Activated CD4-positive, alpha-beta T cell treated with anti-CD3 and anti-CD28 coated beads, Interleukin-2, amount 50 U/mL, for 16 hours (primary cell): ENCODE data around the gene SUPT4H1.
"Not testable (repeated sequence)": the region's sequence is repeated elsewhere in the genome, so short reads cannot be mapped to it uniquely, and the experiment has no call there.

Source experiments
- DNase-seq: peaks from one replicate; pipeline ENCODE4 v3.0.0-alpha.2; 2020

SUPT4H1 gene

DNA sequence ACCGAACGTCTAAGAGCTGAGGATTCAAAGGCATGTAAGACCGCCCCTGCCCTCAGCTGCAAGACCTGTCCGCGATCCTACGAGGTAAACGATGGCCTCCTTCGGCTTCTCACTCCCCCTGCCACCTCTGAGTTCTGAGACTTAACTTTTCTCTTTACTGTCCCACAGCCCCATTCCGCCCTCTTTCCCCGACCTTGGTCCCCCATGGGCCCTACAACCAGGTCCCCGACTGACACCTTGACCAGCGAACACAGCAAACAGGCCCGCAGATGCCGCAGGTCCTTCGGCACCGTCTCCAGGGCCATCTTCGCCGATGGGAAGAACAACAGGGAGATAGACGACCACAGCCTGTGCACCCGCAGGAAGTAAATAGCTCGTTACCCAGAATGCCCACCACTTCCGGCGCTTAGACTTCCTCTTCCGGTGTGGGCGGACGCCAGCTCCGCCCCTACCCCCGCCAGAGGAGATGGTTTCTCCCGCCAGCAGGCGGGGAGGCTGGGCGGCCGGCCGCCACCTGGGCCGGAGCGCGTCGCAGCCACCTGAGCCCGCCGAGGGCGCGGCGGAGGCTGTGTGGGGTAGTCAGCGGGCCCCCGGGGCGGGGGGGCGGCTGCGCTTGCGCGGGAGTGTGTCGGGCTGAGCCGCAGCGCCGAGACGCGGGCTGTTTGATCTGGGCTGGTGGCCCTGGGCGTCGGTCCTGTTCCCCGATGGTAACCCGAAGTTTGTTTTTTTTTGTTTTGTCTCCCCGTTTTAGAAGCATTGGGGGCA lies at the start of gene SUPT4H1:
SUPT4H1 (minus strand) TSS at position 371 of the 765 bp plus-strand sequence; CDS start at position 305, 66 bp downstream.
- peak; percentile 96 for DNase-seq

DNA sequence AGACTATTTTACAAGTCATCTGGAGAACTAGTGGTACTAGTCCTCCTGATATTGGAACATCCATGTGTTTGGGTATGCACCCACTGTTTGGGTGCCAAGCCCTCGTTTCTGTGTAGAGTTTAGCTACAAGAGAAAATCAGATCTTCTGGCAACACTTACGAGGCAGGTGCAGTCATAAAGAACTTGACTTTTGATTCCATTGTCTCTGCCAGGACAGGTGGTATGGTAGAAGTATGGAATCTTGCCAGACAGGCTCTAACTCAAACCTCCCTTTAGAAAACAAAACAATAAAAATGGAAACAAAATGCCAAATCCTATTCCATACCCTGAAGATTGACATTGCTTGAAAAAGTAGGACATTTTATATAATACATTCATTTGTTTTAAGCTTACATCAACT lies 49.3 kb upstream of the SUPT4H1 start:
- DNase-seq = no peak

DNA sequence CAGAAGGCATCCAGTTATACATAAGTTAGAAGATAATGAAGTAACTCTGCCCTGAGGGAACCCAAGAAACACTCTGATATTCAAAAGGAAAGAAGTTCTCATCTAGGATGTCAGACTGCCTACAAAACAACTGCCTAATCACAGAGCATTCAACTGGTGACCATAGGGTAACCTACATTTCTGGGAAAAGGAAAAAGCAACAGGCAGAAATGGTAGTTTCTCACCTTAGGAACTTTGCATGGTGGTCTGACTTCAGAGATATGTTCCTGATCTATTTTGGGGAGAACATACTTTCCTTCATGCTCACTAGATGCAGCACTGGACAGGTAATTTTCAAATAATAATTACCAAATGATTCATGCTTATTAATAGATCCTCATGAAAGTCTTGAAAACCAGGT lies 48.8 kb upstream of the SUPT4H1 start:
- no peak for DNase-seq

DNA sequence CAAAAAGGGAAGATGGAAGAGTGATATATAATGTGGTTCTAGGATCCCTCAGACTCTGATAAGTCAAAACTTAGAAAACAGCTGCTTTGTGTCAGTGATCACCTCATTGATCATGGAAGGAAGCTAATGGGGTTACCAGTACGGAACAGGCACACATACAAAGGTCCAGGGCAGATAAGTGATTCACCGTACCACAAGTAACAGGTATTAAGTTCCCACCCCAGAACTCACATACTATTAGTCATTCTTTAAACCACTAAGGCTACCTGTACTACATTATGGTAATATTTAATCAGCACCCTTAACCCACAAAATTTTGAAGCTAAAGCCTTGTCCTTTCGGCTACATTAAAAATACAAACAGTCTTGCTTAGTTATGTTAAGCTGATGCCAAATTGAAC lies 48.0 kb upstream of the SUPT4H1 start:
- no peak for DNase-seq

DNA sequence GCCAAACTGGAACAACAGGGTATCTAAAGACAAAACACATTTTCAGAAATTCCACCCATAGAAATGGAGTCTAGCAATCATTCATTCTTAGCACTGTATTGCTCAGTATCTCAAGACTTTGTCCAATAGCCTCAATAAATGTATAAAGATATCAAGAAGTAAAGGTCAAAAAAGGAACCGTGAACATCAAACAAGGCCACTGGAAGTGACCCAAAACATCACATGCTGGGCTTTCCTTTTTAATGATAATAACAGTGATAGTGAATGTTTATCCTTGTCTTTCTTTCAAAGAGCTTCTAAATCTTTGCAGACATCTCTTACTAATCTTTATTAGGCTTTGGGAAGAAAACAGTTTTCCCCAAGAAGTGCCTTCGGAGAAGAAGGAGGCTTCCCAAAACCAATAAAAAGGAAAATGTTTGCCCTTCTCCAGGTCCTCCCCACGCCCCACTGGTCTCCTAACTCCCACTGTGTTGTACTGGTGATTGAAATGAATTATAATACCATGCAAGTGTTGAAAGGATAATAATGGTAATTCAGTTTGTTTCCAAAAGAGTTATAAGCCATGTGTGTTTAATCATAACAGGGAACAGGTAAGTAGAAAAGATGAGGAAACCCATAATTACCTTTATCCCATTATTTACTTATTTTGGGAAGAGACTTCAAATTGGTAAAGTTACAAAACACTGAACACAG lies 46.7 kb upstream of the SUPT4H1 start:
- no peak for DNase-seq

DNA sequence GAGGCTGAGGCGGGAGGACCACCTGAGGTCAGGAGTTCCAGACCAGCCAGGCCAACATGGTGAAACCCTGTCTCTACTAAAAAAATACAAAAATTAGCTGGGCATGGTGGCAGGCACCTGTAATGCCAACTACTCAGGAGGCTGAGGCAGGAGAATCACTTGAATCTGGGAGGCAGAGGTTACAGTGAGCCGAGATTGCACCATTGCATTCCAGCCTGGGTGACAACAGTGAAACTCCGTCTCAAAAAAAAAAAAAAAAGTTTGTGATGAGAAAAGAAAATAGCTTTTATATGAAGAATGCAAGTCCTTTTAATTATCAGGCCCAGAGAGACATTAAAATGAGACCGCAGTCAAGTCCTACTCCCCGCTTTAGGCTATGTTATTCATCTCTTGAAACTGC lies 45.4 kb upstream of the SUPT4H1 start:
- not testable (repeated sequence) for DNase-seq

DNA sequence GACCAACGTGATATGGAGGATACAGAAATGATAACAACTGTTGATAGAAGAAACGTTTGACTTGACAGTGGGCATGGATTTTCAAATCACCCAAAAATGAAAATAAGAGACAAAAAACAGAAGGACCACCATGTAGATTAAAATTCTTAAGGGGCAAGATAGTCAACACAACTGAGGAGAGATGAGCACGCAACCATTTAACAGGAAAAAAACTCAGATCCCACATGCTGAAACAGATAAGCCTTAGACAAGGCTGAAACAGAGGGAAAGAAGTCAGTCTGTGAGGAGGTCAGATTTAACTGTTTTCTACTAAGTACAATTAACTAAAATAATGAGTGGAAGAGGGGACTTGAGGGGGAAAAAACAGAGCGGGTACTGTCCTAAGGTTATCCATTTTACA lies 44.2 kb upstream of the SUPT4H1 start:
- no peak for DNase-seq

DNA sequence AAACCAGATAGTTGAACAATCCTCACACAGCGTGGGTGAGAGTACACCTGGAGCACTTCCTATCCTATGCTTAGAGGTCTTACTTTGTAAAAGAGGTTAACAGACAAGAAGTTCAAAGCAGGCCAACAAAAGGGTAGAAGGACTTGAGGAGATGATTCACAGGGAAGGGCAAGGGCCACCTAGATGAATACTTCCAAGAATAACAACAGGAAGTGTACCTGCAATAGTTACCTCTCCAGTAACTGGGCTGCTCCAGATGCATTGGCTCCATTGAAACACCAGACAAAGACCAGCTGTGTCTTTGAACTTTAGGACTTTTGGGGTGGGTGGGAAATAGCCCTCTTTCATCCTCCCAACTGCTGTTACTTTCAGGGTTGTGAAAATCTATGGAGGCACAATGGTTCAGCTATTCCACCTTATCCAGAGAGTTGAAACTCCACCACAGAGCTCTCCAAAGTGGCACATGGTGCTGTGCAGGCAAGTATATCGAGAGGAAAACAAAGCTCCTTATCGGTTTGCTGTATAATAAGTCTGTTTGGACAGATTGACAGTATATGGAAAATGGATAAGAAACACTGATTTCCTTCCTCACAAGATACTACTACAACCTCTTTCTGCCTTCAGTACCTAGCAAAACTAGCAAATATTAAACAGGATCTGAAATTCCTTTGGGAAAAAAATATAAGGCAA lies 42.7 kb upstream of the SUPT4H1 start:
- no peak for DNase-seq

DNA sequence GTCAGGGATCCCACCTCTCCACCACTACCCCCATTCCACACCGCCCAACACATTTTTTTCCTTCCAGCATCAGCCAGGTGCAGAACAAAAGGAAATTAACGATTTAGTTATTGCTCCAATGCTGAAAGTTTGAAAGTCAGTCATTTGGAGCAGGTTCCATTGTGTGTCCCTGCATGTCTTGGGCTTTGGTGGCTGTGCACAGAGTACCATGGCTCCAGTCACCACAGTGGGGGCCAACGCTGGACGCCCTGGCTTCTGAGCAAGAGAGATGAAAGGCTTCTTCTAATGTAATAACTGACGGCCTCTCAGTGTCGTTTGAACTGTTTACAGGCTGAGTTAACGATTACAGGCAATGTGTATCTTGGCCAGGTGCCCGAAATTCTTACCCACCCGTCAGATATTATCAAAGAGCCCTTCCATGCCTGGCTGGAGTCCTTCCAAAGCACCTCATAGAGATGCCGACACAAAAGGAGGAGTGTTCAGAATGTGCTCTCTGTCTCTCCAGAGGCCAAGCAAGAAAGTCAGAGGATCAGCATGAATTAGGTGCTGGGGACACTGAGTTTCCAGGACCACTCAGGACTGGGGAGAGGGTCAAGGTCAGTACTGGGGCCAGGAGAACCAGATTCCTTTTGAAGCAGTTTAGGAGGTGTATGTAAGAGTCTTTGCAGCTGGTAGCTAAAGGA lies 39.4 kb upstream of the SUPT4H1 start:
- no peak for DNase-seq

DNA sequence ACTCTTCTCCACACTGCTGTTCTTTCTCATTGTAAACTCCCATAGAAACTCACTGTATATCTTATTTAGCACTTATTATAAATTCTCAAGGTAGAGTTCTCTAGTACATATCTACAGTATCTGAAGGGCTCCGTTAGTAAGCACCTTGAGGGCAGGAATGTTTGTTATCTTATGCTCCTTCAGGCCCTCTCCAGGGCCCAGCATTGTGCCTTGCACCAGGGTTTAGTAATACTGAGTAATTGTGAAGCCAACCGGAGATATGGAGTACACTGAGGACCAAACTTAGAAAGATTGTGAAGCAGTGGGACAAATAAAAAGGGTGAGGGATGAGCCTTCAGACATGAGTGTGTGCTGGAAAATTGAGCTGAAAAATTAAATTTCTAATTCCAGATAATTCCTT lies 38.9 kb upstream of the SUPT4H1 start:
- DNase-seq = no peak

DNA sequence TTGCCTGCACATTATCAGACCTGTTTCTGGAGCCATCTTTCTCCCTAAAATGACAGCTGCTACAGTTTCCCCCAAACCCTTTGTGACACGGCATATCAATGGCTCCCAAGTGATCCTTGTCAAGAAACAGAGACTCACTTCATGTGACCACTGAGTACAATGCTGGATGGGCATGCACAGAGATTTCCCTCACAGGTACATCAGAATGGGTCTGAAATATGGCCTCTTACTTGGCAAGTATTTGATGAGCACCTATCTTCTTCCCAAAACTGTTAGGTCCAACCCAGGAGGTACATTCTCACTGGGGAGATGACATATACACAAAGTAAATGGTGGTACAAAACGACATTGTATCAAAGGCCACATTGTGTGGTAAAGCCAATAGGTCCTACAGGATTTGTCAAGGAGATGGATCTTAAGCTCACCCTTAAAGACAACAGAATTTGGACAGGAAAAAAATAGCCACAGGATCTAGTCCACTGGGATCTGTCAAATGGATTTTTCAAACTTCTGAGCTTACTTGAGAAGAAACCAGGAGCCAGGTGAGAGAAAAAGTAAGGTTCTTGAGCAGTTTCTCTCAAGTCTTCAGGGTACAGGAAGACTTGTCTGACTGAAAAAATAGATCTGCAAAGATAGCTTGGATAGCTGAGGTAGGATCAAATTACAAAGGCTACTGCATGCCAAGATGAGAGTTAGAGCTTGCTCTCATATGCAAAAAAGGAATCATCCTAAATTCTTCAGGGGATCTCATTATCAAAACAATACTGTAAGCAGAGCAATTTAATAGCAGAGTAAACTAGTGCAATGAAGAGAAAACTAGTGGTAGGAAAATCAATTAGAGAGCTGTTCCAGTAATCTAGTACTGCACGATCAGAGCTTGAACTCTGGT lies 36.5 kb upstream of the SUPT4H1 start:
- no peak for DNase-seq

DNA sequence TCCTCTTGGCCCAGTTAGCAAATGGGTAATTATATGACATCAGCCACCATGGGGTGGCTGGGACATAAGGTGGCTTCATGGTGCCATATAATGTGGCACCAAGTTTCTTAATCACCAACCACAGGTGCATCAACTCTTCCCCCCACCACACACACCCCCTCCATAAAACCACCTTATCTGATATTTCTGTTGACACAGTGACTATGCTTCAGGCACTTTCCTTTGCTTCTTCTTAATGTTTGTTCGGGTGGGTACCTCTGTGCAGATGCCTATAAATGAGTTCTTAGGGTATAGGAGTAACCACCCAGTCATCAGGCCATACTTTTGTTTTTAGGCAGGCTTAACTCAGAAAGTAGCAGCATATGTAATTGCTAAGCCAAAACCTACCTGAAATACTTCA lies 35.8 kb upstream of the SUPT4H1 start:
- DNase-seq = no peak

DNA sequence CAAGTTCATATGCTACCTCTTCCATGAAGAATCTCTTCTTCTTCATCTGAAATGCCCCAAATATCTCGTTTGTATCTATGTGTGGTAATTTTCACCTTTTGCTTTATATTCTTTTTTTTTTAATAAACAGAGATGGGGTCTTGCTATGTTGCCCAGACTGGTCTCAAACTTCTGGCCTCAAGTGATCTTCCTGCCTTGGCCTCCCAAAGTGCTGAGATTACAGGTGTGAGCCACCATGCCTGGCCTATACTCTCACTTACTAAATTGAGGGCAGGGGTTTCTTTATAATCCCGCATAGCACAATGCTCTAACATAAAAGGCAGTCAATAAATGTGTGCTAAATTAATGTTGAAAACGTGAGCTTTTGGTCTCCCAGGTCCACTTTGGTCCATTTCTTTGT lies 34.7 kb upstream of the SUPT4H1 start:
- DNase-seq = no peak

DNA sequence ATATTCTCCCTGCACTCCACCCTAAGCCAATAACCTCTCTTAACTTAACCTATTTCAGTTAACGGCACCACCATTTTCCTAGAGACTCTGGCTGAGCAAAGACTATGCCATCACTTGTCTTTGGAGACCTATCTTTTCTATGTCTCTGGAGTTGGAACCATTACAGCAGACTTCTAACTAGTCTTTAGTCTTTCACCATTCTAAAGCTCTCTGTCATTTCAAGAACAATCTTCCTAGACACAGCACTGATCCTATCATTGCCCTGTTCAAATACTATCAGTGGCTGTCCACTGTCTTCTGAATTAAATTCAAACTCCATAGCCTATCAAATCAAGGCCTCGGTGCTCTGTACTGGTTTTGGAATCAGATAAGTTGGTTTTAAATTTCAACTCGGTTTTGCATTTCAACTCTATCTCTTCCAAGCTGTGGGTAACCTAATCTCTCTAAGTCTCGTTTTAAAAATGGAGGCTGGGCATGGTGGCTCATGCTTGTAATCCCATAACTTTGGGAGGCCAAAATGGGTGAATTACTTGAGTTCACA lies 33.4 kb upstream of the SUPT4H1 start:
- no peak for DNase-seq

DNA sequence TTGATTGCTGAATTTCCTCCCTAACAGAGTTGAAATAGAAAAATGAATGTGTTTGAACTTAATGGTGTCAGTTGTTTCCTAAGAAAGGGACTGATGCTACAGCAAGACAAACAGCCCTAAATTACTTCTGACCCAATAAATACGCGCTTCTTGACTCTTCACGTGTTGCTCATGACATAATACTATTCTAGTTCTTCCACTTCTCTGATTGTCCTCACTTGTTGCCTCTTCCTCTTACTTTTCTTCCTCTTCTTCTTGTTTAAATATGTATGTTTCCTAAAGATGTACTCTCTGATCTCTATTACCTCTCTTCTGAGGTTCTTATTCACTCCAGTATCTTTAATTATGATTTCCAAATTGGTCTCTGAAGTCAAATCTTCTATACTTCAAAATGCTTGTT lies 32.9 kb upstream of the SUPT4H1 start:
- no peak for DNase-seq

DNA sequence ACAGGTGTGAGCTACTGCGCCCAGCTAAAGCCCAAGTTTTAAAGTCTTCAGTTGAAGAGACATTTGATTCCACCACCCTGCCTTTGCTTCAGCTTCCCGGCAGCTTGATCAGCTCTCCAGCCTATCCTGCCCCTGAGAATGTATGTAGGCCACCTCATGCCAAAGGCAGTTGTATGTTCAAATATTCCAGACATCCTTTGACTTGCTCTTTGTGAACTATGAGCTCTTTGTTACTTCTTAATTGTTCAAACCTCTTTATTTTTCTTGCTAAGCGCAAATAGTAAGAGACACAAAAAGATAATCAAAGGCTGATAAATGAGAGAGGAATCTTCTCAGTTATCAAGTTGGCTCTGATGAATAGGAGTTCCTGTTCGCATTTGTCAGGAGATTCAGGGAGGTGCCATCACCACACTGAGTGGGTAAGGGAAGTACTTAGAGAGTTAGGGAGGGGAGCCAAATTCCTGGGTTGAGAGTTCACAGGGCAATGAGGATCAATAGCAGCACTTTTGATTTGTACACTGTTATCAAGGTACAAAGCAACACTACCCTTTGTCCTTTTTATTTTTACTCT lies 32.0 kb upstream of the SUPT4H1 start:
- DNase-seq = no peak

DNA sequence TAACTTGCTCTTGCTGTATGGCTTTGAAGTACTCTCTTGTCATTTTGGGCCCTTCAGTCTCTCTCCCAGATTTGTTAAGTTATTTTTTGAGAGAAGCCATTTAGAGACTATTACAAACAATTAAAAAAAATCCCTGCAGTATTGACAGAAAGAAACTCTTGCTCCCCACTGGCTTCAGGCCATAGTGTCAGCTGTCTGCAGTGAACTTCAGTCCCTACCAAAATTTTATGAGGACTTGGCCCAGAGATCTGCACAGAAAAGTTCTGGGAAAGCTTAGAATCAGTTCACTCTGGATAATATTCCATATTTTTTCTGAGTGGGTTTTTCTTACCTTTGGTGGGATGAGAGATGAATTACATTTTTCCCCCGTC lies 30.9 kb upstream of the SUPT4H1 start:
- DNase-seq = no peak

DNA sequence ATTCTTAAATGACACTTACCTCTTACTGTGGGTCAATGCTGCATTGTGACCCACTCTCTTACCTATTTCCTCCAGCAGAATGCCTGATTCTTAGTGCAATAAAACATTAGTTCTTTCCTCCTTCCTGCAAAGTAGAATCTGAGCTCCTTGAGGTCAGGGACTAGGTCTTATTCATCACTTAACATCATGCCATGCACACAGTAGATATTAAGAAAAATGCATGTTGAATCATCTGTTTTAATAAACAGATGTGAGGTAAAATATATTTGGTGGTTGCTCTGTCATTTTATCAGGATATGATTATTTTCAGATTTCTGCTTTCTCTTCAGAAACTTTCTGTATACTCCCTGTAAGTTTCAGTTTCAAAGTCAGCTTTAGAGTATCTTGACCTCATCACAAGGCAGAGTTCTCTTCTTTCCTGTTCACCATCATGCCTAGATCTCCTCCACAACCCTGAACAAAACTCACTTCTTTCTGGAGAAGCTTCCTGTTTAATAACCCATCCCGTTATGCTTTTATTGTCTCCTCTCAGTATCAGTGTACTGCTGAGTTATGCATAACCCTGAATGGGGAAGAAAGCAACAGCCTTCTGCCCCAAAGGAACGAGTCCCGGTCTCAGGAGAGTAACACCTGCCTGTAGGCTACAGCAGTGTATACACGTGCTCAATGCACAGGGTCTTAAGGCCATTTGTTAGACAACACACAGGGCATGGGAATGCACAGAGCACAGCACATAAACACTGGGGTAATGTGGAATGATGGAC lies 30.3 kb upstream of the SUPT4H1 start:
- peak; percentile 43 for DNase-seq

DNA sequence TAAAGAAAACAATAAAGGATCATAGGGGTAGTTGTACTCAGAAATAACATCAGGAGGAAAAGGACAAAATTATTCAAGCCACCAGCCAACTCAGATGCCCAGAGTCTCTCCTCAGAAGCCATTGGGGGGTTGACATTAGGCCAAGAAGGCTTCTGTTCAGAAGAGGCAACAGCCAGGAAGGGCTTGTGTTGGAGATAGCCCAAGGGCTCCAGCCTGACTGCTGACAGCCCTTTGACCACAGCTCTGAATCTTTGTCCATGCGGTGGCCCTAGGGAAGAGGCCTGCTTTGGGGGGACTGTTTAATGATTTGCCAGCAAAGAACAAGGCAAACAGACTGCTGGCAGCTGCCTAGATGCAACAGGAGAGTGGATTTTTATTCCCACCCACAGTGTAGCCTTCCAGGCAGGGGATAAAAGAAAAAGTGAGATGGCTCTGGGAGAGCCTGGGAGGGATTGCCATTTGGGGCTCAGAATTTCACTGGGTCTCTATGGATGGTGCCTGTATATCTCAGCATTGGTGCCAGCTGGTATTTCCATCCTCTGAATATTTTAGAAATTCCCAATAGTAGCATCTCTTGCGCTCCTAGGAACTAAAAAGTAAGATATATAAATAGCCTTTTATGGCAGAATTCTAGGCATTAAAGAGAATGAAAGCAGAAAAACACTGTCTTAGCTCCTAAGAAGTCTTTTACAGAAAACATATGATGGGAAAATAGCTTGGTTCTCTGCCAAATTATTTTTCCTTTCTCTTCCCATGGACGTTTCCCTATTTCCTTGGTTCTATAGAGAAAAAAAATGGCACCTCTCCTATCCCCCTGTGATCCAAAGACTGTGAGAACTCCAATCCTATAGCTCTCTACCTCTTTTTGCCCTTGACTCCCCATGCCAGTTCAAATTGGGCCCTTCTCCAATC lies 29.4 kb upstream of the SUPT4H1 start:
- DNase-seq = no peak
